Anterior cingulate cortex (tissue), 58 donors: ENCODE data around the gene ADGRD1.

Experiments used
- DNase-seq, 58 donors: peaks; one replicate each; lab custom pipeline; 2025; lab: John Stamatoyannopoulos, UW

Gene ADGRD1

GRCh38 chr12:131084341-131085011 is 130.8 kb downstream of the ADGRD1 start:
- no peak for DNase-seq

- no peak for DNase-seq
These were observed 131.6 kb downstream of the ADGRD1 start for GRCh38 chr12:131085125-131085815.

DNA sequence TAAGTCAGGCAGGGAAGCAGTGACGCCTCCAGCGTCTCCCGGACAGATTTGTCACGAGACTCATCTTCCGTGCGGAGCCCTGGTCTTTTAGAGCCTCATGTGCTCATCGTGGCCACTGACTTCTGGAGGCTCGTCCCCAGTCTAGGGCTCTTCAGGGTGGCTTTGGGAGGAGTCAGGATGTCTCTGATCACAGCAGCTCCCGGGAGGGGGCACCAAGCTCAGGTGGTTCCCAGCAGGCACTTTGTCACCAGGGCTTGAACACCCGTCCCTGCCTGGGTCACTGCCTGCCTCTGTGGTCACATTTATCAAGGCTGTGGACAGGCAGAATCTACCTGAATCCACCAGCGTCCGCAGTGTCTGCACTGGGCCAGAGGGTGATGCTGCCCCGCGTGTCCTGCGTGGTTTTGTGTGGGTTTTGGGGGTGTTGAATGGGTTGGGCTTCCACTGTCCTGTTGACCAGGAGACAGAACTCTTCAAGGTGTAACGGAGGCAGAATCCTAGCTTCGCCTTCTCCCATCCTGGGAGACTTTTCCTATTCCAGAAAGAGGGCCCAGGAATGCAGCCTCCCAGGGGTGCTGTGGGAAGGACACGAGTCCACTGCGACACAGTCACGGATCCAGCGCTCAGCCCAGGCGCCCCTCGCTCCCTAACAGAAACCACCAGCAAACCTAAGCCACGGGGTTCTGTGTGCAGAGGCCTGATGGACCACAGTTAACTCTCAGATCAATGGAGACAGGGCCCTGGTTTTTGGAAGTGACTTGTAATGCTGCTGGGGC is 132.3 kb downstream of the ADGRD1 start:
- DNase-seq = no peak

GRCh38 chr12:131087302-131087818 is 133.7 kb downstream of the ADGRD1 start:
- no peak for DNase-seq

GRCh38 chr12:131087991-131088700 is 134.4 kb downstream of the ADGRD1 start:
- no peak for DNase-seq

- no peak for DNase-seq
These were observed 135.2 kb downstream of the ADGRD1 start for GRCh38 chr12:131088701-131089530.

DNA sequence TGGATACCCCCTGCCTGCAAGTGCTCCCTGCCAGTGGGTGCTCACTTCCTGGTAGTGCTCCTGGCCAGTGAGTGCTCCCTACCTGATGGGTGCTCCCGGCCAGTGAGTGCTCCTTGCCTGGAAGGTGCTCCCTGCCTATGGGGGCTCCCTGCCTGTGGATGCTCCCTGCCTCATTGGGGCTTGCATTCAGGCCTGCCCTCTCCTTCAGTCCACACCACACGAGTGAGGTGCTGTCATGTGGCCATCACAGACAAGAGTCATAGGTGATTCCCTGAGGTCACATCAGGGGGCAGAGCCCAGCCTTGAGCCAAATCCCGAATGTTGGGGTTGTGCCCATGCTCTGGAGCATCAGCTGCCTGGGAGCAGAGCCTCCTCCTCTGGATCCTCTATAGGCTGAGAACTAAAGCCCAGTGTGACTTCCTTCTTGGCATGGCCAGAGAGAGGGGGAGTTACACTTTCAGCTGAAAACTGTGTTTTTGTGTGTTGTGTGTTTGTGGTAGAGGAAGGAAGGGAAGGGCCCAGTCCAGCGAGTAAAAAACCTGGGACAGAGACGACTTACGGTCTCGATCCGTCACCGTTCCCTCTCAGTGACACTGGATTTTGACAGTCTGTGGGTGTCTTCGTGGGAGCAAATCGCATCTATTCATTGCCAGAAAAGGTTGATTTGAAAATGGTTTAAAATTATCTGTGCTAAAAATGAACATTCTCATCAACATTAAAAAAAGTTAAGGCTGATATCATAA is 136.0 kb downstream of the ADGRD1 start:
- DNase-seq = peak in 2 of 58 donors; percentile 10 to 15

- no peak for DNase-seq
These were observed 136.8 kb downstream of the ADGRD1 start for GRCh38 chr12:131090274-131091210.

DNA sequence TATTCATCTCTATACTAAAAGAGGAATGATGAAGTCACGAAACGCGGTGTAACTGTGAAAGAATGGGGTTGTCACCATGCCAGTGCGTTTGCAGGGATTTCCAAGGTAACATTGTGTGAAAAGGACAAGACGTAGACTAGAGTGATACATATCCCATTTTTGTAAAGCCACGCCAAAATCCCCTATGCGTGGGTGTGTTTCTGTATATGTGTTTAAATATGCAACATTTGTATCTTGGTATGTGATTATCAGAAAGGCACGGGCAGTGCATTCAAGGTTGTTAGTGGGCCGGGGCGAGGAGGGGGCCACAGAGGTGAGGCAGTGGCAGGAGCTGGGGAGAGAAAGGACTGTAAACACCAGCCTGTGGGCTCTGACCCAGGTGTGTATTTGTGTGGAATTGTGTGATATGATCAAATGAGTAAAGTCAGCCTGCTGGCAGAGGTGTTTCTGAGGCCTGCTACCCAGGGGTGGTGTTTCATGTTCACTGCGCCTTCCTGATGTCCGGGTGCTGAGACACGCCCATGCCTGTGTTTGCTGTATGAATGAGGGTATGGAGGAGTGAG is 137.8 kb downstream of the ADGRD1 start:
- DNase-seq = peak in 6 of 58 donors; percentile 13 to 55 (median 28)

DNA sequence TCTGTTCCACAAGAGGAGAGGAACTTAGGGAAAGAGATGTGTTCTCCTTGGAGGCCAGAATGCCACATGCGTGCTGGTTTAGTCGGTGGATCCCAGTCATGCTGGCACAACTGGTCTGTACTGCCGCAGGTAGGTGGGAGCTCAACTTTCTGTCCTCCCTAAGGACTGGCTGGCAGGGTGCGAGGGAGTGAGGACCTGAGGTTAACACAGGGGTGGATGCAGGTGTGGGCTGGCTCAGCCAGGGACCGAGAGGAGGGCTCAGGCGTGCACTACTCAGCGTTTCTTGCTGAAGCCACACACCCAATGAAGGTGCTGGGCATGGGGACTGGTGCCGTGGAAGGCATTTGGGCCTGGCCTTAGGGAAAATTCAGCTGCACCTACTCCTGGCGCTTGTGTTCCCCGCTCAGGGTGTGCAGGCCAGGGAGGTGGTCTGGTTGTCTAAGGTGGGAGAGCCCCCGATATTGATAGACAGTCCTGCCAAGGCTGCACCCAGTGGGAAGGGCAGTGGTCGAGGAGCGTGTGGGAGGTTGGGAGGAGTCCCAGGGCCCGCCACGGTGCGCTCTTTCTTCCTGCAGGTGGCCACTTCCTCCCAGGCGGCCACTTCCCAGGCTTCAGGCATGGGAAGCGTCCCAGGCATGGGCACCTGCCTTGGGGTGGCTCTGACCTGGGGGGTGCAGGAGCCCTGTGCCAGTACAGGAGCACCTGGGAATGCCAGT is 138.4 kb downstream of the ADGRD1 start:
- no peak for DNase-seq

GRCh38 chr12:131092901-131093603 is 139.3 kb downstream of the ADGRD1 start:
- no peak for DNase-seq

DNA sequence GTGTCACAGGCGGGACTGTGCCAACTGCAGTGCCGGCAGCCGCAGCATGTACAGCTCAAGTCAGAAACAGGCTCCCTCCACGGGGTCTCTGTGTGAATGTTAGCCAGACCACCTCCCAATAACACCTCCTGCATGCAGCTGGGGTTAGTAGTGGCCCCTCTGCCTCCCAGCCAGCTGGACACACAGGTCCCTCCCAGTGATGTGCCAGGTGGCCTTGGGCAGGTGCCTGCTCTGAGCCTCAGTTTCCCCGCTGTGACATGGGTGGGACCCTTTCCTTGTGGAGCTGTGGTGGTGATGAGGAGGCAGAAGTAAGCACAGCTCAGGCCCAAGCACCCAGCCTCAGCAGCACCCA is 139.9 kb downstream of the ADGRD1 start:
- no peak for DNase-seq

GRCh38 chr12:131093971-131094830 is 140.5 kb downstream of the ADGRD1 start:
- no peak for DNase-seq

GRCh38 chr12:131094831-131095805 is 141.4 kb downstream of the ADGRD1 start:
- DNase-seq = no peak
